NB4 (cell line): ENCODE measurements around the gene PTGR1.

Experiments used
- DNase-seq: peaks from one replicate; pipeline ENCODE4 v3.0.0; 2010; ENCODE audit warnings: low read depth
- H3K4me3 ChIP-seq: one replicate; pipeline ENCODE4 v1.5.1; 2011; ENCODE audit warnings: mild to moderate bottlenecking, low read depth, low read length, moderate library complexity
- MYC ChIP-seq: IDR thresholded peaks from 2 replicates; pipeline ENCODE4 v1.6.1; 2011; ENCODE audit warnings: low read depth, low read length
- POLR2A ChIP-seq: IDR thresholded peaks from 2 replicates; pipeline ENCODE4 v1.6.1; 2011; ENCODE audit warnings: mild to moderate bottlenecking; ENCODE audit not compliant: insufficient read length; ENCODE audit errors: extremely low read depth
- TF ChIP-seq, protein P1 (sequence below): IDR thresholded peaks from one replicate; pipeline ENCODE4 v1.5.1; 2012; ENCODE audit warnings: low read depth, low read length
- TF ChIP-seq, protein P2 (sequence below): IDR thresholded peaks from 2 replicates; pipeline ENCODE4 v1.6.1; 2011; ENCODE audit warnings: low read depth, low read length

The PTGR1 gene

GRCh38 chr9:111514967-111515366 lies 84.5 kb downstream of the PTGR1 start:
- TF ChIP-seq, protein P1, sequence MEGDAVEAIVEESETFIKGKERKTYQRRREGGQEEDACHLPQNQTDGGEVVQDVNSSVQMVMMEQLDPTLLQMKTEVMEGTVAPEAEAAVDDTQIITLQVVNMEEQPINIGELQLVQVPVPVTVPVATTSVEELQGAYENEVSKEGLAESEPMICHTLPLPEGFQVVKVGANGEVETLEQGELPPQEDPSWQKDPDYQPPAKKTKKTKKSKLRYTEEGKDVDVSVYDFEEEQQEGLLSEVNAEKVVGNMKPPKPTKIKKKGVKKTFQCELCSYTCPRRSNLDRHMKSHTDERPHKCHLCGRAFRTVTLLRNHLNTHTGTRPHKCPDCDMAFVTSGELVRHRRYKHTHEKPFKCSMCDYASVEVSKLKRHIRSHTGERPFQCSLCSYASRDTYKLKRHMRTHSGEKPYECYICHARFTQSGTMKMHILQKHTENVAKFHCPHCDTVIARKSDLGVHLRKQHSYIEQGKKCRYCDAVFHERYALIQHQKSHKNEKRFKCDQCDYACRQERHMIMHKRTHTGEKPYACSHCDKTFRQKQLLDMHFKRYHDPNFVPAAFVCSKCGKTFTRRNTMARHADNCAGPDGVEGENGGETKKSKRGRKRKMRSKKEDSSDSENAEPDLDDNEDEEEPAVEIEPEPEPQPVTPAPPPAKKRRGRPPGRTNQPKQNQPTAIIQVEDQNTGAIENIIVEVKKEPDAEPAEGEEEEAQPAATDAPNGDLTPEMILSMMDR = no peak
- TF ChIP-seq, protein P2, sequence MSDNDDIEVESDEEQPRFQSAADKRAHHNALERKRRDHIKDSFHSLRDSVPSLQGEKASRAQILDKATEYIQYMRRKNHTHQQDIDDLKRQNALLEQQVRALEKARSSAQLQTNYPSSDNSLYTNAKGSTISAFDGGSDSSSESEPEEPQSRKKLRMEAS = no peak
- no peak for TF ChIP-seq MYC
- no peak for TF ChIP-seq POLR2A
- no peak for DNase-seq
- H3K4me3 ChIP-seq = no peak overlapping the region
